AG09309 (cell line): Measurements from ENCODE around the gene ZNF556.

Experiments
- DNase-seq: peaks from one replicate; pipeline ENCODE4 v3.0.0-alpha.2; 2010; ENCODE audit warnings: low read depth
- H3K4me3 ChIP-seq: 2 replicates; pipeline ENCODE4 v1.5.1; 2011; ENCODE audit warnings: mild to moderate bottlenecking, low read depth, low read length, moderate library complexity; ENCODE audit not compliant: control insufficient read depth
- CTCF ChIP-seq: IDR thresholded peaks from 2 replicates; pipeline ENCODE4 v1.5.1; 2011; ENCODE audit warnings: mild to moderate bottlenecking, low read depth, low read length, inconsistent platforms; ENCODE audit not compliant: insufficient read depth, control insufficient read depth; ENCODE audit errors: missing control alignments

The ZNF556 gene

GRCh38 chr19:2827022-2827421 lies 40.1 kb upstream of the ZNF556 start:
- no peak for TF ChIP-seq CTCF
- DNase-seq: no peak
- no peak overlapping the region for H3K4me3 ChIP-seq

DNA sequence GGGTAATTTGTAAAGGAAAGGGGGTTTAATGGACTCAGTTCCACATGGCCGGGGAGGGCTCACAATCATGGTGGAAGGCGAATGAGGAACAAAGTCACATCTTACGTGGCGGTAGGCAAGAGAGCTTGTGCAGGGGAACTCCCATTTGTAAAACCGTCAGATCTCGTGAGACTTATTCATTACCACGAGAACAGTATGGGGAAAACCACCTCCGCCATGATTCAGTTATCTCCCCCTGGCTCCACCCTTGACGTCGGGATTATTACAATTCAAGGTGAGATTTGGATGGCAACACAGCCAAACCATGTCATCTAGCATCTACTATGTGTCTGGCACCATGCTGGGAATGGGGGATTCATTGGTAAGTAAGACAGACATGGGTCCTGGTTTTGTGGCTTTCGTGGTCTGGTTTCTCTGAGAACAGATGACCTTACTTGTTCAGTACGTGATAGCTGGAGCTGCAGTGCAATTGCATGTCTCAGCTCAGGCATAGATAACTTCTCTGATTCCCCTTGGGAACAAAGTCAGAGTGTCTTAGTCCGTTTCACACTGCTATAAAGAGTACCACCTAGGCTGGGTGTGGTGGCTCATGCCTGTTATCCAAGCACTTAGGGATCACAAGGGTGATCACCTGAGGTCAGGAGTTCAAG lies 39.2 kb upstream of the ZNF556 start:
- H3K4me3 ChIP-seq: no peak overlapping the region
- TF ChIP-seq CTCF: no peak
- DNase-seq: no peak

- TF ChIP-seq CTCF: no peak
- H3K4me3 ChIP-seq: no peak overlapping the region
- DNase-seq: no peak
Observed at GRCh38 chr19:2834294-2834871, 32.8 kb upstream of the ZNF556 start.

- TF ChIP-seq CTCF: no peak
- no peak for DNase-seq
- no peak overlapping the region for H3K4me3 ChIP-seq
Observed at GRCh38 chr19:2837430-2837829, 29.7 kb upstream of the ZNF556 start.

DNA sequence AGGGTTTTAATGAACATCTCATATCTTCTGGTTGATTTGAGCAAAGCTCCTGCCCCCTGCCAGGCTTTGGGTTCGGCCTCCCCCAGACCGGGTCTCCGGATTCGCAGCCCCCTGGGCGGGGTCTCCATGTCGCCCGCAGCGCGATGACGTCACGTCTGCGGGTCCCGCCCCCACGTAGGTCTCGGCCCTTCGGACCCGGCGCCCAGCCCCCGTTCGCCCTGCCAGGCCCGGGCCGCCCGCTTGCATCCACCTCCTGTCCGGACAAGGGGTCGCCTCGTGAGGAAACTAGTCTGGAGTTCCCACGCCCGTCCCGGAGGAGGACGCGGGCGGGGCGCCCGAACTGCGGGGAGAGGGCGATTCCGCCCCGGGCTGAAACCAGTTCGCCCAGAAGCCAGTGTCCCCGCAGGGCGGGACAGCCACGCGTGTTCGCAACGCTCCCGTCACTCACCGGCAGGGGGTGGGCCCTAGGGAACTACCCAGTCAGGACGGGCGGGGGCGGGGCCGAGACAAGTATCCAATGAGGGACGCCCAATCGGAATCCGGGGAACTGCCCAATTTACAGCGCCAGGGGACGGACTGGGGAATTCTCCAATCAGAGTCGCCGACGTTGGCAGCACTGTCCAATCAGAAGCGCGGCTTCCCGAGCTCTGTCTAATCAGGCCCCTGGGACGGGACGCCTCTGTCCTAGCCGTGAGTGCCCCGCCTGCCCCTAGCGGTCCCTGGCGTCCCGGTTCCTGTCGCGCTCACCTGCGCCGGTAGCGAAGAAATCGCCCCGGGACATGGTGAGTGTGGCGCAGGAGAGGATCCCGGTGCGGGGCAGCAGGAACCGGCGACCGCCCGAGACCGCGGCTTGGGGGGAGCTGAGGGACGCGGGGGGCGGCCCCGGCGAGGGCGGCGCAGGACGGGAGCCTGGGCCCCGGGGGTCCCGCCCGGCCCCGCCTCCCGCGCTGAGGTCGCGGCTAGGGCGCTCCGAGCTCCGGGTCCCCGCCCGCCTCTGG lies 26.0 kb upstream of the ZNF556 start, which contains the start of gene ZNF555:
Gene ZNF555, plus strand, starts transcription at position 682 of the 998 bp plus-strand sequence. Its CDS starts 98 bp downstream, at position 780.
- DNase-seq: peak; percentile 96
- peak; percentile 42 for TF ChIP-seq CTCF
- peak within 1 kb of the TSS; percentile 81 for H3K4me3 ChIP-seq

DNA sequence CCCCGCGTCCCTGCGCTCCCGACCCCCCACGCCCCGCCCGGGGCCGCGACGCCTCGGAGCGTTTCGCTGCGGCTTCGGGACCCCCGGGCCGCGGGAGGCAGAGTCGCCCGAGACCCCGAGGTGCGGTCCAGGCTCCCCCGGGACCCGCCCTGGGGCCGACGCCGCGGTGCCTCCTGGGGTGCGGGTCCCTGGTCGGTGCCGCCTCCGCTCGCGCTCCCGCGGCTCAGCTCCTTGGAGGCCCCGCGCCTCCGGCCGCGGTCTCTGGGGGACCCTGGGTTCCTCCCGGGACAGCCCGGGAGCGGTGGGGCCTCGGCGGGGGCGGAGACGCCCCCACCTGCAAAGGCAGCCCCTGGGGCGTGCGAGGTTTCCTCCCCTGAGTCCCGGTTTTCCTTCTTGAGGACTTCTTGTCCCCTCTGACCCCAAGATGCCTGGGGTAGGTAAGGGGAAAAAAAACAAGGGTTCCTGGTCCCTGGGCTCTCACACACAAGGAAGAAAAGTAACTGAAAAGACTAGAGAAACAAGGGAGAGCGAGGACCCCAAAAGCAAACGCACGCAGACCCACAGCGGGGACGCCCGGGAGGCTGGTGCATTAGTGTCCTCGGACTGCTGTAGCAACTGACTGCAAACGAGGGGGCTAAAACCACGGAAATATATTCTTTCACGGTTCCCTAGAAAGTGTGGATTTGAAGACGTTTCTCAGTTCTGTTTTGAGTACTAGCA lies 25.1 kb upstream of the ZNF556 start:
- H3K4me3 ChIP-seq: peak overlapping the region; percentile 81
- no peak for TF ChIP-seq CTCF
- DNase-seq: no peak
